GM19351 (cell line): ENCODE measurements around the gene PTPRN2.
"Not testable (repeated sequence)": the region's sequence is repeated elsewhere in the genome, so short reads cannot be mapped to it uniquely, and the experiment has no call there.

ENCODE experiments used
- ATAC-seq: cut with Tn5 transposase; IDR thresholded peaks from one replicate; pipeline ENCODE4 v1.9.1; 2021; ENCODE audit warnings: mild to moderate bottlenecking, moderate library complexity; ENCODE audit not compliant: unreplicated experiment

Gene PTPRN2

GRCh38 chr7:157745721-157746709 lies 841.6 kb downstream of the PTPRN2 start:
- ATAC-seq = no peak

DNA sequence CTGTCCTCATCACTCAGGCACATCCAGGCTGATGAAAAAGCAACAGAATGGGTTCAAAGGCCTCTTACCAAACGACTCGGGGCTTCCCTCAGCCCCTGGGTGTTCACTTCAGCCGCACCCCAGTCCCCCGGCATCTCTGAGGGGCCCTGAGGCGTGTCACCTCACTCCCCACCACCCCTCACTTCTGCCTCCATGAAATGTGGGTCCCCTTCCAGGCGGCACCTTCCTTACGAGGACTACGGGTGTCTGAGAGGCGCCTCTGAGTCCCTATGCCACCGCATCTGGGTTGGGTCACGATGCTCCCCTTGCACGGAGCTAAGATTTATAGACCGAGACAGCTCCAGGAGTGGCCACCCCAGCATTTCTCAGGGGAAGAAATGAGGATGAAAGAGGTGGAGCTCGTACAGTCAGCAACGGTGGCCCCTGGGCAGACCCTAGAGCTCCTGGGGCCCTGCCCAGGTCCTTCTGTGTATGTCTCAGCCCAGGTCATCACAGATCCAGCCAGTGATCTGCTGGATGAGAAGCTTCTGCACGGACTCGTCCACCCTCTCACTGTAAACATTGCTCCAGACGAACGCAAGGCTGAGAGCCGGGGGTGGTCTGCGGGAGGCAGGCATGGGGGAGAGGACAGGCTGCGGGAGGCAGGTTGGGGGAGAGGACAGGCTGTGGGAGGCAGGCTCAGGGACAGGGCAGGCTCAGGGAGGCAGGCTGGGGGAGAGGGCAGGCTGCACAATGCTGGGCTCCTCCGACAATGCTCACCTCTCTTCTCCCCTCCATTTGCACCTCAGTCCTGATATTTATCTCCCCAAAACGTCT lies 842.6 kb downstream of the PTPRN2 start:
- no peak for ATAC-seq

DNA sequence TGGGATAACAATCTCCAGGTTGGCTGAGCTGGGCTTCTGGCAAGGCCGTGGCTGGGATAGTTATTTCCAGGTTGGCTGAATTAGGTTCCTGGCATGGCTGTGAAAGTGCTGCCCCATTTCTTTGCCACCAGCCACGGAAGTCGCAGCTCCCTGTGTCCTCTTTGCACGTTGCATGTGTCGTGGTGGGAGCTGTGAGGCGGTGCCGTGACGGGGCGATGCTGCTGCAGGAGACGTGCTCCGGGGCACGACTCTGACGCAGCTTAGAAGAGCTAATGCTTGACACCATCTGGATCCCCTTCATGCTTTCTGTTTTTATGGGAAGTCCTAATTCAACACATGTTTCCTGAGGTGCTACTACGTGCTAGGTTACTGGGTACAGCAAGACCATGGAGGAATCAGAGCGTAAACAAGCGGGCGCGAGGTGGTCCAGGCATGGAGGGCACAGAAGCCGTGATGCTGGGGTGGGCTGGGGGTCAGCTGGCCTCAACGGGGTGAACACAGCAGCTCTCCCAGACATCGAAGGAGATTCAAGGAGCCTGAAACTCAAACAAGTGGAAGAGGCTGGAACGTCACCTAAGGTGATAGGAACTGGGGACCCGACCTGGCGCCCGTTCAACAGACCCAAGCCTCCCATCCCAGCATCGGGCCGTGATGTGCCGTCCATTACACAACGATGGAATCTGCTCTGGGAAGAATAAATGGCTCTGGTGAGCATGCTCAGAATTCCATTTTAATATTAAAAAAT lies 843.7 kb downstream of the PTPRN2 start:
- ATAC-seq = no peak

GRCh38 chr7:157740251-157740798 lies 847.3 kb downstream of the PTPRN2 start:
- ATAC-seq = no peak

DNA sequence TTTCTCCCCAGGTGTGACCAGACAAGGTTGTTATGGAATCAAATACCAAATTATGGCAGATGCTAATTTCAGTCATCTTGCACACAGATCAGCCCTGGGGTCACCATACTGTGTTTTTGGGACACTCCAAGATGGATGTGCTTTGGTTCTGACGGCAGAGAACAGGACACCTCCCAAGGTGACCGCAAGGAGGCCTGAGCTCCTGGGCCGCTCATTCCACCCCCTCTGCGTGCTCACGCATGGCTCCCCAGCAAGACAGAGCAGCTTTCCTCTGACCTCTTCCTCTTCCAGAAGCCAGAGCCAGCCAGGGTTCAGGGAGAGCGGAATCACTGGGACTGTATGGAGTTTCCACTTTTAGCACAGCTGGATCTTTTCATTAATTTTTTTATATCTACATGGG lies 848.0 kb downstream of the PTPRN2 start:
- ATAC-seq = no peak

GRCh38 chr7:157739031-157739430 lies 848.6 kb downstream of the PTPRN2 start:
- no peak for ATAC-seq

DNA sequence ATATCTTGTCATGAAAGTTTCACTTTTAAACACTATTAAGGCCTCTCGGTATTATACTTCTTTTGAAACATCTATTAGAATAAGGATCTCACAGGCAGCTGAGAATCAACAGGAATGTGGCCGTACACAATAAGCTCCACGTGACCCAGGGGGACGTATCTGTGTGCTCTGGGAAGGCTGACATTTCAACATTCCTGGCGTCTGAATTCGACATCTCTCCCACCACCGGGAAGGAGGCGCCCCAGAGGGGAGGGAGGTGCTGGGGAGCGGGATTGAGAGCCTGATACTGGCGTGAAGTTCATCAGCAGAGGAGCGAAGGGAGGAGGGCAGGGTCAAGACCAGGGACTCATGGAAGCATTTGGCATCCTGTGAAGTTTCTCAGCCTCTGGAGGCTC lies 849.6 kb downstream of the PTPRN2 start:
- ATAC-seq = no peak

DNA sequence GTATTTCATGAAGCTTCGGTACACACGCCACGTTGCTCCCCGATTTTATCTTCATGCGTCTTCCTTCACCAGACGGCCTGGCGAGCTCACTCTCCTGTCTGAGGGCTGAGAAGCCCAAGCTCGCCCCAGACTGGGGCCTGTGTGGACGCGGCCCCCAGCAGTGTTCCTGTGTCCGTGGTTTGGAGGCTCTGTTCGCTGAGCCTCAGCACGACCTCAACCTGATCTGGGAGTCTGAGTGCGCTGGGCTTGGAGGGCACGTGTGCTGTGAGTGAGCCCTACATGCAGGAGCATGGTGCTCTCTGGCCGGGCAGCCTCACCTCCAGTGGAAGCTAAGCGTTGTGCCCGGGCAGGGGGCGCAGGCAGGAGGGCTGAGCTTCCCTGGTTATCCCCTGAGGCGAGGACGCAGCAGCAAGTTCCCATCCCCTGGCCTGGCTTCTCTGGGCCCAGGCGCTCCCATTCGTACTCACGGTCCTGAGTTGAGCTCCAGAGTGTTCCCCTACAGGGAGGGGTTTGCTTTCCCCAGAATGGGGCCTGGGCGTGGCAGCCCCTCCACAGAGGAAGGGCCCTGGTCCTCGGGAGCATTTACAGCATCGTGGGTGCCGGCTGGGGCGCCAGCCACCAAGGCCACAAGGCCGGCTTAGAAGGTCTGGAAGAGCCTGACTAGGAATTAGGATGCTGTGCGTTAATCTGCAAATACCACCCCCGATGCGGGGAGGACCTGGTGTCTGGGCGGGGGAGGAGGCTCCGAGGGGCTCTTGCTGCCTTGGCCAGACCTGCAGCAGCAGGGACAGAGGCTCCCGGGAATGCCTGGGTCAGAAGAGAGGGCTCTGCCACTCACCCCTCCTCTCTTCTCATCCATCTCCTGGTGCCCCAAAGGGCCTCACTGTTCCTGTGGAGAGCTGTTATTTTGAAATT lies 850.2 kb downstream of the PTPRN2 start:
- no peak for ATAC-seq

GRCh38 chr7:157736341-157736740 lies 851.3 kb downstream of the PTPRN2 start:
- no peak for ATAC-seq

DNA sequence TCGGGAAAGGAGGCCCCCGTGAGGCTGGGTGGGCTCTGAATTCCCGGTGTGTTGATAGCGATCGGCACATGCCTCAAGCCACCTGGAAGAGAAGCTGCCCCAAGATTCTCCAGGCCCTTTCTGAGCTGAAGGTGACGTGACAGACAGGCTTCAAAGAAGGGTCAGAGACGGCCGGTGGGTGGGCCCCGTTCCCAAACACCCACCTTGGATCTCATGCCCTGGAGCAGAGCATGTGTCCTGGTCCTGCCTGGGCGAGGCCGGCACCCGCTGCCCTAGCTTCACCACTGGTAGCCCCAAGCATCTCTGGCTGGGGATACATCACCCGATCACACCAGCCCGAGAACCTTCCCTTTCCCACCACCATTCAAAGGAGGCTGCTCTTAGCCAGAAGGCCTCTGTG lies 851.8 kb downstream of the PTPRN2 start:
- no peak for ATAC-seq

DNA sequence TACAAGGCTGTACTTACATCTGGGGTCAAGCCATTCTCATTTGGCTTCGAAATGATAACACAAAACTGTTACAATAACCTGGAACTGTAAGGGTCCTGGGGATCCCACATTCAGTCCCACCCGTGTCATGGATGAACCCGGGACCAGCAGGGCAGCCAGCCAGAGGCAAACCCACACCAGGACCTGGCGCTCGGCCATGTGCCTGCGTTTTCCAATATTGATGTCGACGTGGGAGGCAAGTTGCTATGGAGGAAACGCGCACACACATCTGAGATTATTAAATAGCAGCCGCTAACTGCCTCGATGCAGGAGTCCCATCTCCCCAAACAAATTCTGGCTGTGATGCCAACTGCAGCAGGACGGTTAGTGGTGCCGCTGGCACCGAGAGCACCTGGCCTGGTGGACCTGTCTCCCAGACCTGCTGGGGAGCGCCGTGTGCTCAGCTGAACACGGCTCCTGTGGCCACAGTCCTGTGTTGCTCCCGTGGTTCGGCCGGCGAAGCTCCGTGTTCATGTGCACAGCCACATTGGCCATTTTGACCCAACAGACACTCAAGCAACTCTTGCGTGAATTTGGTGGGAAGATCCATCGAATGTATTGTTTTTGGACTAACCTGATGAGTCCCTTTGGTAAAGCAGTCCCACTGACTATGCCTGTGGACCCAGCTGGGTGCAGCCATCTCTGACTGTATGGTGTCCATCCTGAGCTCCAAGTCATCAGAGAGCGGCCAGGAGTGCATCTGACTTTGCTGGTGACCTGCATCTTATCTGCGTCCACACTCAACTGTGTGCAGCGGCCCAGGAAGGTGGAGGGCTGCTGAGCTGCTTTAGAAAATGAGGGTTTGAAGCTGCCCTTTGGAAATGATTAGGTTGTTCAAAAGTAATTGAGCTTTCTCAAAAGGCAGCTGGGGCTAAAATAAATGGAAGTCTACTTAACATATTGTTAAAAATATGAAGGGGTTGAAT lies 852.7 kb downstream of the PTPRN2 start:
- no peak for ATAC-seq

GRCh38 chr7:157733760-157734395 lies 853.7 kb downstream of the PTPRN2 start:
- not testable (repeated sequence) for ATAC-seq

DNA sequence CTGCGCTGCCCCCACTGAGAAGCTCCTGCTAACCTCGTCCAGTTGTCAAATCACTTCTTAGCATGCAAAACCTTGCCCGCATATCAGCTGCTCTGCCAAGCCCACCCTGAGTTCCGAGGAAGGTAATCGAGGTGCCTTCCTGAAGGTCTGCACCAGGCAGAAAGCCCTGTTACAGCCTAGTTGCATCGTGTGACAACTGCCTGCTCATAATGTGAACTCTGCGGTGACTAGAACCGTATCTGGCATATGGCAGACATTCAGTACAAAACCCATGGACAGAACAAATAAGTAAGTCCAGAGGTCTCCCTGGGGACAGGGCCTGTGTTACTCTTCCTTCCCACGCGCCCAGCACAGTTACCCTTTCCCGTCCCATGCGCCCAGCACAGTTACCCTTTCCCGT lies 856.5 kb downstream of the PTPRN2 start:
- ATAC-seq = no peak

GRCh38 chr7:157730614-157731013 lies 857.0 kb downstream of the PTPRN2 start:
- no peak for ATAC-seq

DNA sequence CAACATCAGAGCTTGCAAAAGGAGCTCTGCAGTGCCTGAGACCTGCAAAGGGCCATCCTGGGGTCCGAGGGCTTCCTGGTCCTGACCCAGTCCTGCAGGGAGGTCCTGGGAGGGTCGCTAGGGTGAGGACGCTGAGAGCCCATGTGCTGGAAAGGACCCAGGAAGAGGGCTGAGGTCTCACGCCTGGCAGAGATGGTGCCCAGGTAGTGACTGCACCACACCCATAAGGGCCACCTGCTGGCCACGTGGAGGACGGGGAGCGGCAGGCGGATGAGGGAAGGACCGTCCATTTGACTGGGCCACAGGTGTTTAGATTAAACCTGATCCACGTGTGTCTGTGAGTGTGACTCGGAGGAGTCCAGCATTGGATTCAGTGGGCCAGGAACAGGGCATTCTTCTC lies 858.1 kb downstream of the PTPRN2 start:
- ATAC-seq = no peak

DNA sequence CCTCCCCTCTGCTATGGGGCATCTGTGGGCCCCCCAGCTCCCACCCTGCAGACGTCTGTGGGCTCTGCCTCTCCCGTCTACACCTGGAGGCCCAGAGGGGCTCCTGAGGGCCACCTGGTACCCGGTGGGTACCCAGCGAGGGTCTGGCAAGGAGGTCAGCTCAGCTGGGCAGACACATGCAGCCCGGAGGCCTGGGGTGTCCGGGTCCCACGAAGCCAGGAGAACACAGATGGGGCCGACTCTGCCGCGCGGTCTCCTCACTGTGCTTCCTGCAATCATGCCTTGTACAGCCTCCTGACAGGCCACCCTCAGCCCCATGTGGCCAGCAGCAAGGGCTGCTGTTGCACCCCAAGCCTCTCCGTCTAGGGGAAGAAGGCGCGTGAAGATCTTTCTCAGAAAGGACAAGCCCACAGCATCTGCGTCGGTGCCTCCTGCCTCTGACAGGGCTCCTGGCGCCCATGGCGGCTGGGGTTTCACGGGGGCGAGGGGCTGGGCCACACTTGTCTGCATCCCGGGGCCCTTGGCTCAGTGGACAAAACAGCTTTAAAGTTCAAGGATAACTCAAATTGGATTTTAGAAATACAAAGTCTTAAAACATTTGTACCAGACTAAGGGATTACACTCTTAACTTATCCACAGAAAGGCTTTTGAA lies 859.5 kb downstream of the PTPRN2 start:
- ATAC-seq = no peak

GRCh38 chr7:157726764-157727163 lies 860.9 kb downstream of the PTPRN2 start:
- no peak for ATAC-seq

DNA sequence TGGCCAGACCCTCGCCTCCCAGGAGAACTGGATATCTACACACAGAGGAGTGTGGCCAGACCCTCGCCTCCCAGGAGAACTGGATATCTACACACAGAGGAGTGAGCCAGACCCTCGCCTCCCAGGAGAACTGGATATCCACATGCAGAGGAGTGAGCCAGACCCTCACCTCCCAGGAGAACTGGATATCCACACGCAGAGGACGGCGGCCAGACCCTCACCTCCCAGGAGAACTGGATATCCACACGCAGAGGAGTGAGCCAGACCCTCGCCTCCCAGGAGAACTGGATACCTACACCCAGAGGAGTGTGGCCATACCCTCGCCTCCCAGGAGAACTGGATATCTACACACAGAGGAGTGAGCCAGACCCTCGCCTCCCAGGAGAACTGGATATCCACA lies 862.3 kb downstream of the PTPRN2 start:
- ATAC-seq = not testable (repeated sequence)
